Melanocyte of skin (primary cell): ENCODE data around the gene LPIN1. TPM values are rescaled to one million over a fixed set of nuclear protein-coding genes. Genes with fewer than 3 reads are reported as not detected.

ENCODE experiments used
- small RNA-seq, 2 donors: library from RNA; depleted of rRNA; stranded (forward); fragments of <200 nt; gene quantifications; one replicate each; pipeline ENCODE3, GENCODE V24; 2012
- total RNA-seq, 2 donors: library from RNA; depleted of rRNA; stranded (reverse); fragments of >200 nt; gene quantifications; 2 replicates each; pipeline ENCODE4 v1.2.3, GENCODE V29; 2012

LPIN1 gene
- total RNA-seq = 10 to 100 TPM; 58.6 to 91.2 TPM

GRCh38 chr2:11746376-11746806 is at the start of gene LPIN1:
Gene LPIN1 (plus strand): TSS chr2:11746632. CDS start chr2:11765542, 18,910 bp downstream.

Small RNAs within 50 kb of the gene (small RNA-seq; reads per million reads assigned to genes)
- gene MIR4262 (0 reads per million in 2 donors), gene MIR548S (0.56 to 0.58 reads per million in 2 donors)

Other genes with a start within 250 kb of the LPIN1 start
- gene GREB1, start 212.6 kb upstream of the LPIN1 start, total RNA-seq = 10 to 100 TPM; 53.3 to 78.1 TPM
- under 1 TPM in 1 of 2 donors, not detected in 1; 0.34 TPM for gene NTSR2, start 76.4 kb upstream of the LPIN1 start, total RNA-seq